GM12874 (cell line): ENCODE results near the gene SP140.

ENCODE experiments used
- CTCF ChIP-seq: IDR thresholded peaks from 2 replicates; pipeline ENCODE4 v1.5.1; 2011; ENCODE audit warnings: low read depth, mild to moderate bottlenecking, control low read depth, low read length, moderate library complexity; ENCODE audit not compliant: insufficient read depth

SP140 gene

GRCh38 chr2:230299618-230300017 lies 74.1 kb downstream of the SP140 start:
- no peak for TF ChIP-seq CTCF

DNA sequence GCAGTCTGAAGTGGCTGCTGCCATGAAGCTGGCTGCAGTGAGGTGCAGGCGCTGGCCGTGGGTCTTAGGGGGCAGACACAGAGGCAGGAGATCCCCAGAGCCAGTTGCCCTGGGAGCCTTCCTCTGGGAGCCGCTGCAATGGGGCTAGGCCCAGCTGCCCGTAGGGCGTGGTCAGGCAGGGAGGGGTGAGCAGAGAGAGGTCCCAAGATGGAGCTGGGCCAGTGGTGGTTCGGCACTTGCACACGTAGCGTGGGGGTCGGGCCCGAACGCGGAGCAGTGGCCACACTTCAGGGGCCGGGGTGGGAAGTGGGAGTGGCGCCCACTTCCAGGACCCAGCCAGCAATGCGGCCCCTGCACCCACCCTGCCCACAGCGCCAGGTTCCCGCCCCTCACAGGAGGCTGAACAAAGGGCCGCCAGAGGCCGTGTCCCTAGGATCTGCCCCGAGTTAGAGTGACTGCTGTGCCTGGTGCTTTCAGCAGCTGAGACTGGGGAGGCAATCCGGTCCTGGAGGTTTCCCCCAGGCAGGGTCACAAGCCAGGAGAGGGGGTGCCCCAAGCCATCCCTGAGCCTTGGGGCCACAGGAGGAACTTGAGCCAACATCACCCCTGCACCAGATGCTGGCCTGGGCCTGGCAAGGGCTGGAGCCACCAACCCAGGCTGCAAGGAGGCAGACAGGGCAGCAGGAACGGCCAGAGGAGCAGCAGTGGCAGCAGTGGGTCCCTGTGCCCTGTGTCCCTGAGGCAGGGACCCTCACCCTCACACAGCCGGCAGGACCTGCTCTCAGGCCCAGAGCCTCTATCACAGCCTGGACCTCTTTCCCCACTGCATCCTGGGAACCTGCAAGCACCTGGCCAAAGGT lies 80.1 kb downstream of the SP140 start:
- no peak for TF ChIP-seq CTCF

GRCh38 chr2:230306474-230306873 lies 80.9 kb downstream of the SP140 start:
- no peak for TF ChIP-seq CTCF

GRCh38 chr2:230307485-230307884 lies 81.9 kb downstream of the SP140 start:
- TF ChIP-seq CTCF, result no peak

GRCh38 chr2:230308402-230309000 lies 83.0 kb downstream of the SP140 start:
- TF ChIP-seq CTCF, result no peak

DNA sequence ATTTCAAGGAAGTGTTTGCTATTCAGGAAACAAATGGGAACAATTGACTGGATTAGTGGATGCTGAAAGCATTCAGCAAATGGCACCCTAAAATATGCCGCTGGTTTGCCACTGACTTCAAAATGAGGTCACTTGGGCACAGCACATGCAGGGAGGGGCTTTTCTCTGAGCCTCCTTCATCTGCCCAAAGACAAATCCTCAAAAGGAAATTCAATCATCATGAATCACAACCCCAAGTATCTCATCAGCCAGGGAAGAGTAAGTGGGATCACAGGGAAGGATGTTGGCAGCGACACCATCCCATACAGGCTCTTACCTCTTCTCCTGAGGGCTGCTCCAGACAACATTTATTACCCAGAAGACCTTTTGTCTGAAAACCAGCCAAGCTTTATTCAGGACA lies 87.1 kb downstream of the SP140 start:
- no peak for TF ChIP-seq CTCF

DNA sequence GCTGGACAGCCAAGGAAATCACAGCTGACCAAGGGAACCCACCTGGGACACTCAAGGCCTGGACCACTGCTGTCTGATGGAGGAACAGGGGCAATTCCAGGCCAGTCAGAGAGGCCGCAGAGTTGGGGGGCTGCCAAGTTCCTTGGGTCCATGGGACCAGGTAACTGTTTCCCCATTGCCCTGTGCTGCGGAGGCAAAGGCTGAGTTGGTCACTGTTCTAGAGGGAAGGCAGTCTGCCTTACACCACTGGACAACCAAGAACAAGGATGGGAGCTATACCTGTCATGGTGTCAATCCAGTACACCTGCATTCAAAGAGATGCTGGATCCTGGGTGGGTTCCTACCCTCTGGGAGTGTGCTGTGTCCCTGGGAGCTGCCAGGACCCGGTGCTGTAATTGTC lies 91.8 kb downstream of the SP140 start:
- TF ChIP-seq CTCF, result no peak
